ENCODE measurements around the gene PHB1. TPM values are rescaled to one million over a fixed set of nuclear protein-coding genes. Genes with fewer than 3 reads are reported as not detected.

The PHB1 gene
- total and polyA plus RNA-seq, 2 of the 8 experiments (the other 6 are each of a cell fraction or from before 2014, with no cell fraction given): 386 to 597 TPM

GRCh38 chr17:49447628-49448302 lies 33.1 kb upstream of the PHB1 start:
- FAIRE-seq (no peak), DNase-seq (ENCODE audit: low read depth in 1 of 2, low spot score in 2 of 2) (no peak)
- Histone ChIP-seq H3K23ac (ENCODE audit: insufficient read length) (no peak overlapping the region), H2BK5ac (ENCODE audit: low read depth, low read length) (no peak overlapping the region), H3K27ac (ENCODE audit: low read depth, low read length) (no peak overlapping the region), H3K79me2 (ENCODE audit: control insufficient read depth in 1 of 2, insufficient read depth in 2 of 2, low read length in 2 of 2) (no peaks in the 10 kb centered on the region), H3K36me3 (ENCODE audit: control insufficient read depth in 2 of 4, insufficient read depth in 4 of 4, low read length in 3 of 4) (no peaks in the 10 kb centered on the region), H2BK120ac (replicated peaks; ENCODE audit: low read depth, low read length) (no peak overlapping the region), H2BK12ac (ENCODE audit: low read depth, low read length) (no peak overlapping the region), H3K18ac (ENCODE audit: extremely low read depth, low read length) (no peak overlapping the region), H3K79me1 (ENCODE audit: low read depth, low read length) (no peaks in the 10 kb centered on the region), H2AFZ (ENCODE audit: low read length) (no peak overlapping the region), H3K4me2 (ENCODE audit: insufficient read depth in 1 of 2, low read depth in 2 of 2, low read length in 2 of 2) (no peak overlapping the region), H3K56ac (replicated peaks; ENCODE audit: insufficient read length, low read depth, low read length) (no peak overlapping the region), H2BK15ac (ENCODE audit: low read length) (no peak overlapping the region), H2BK20ac (ENCODE audit: low read length) (no peak overlapping the region), H4K91ac (replicated peaks; ENCODE audit: insufficient read length, low read length) (no peak overlapping the region), H4K20me1 (replicated peaks in 1 of 2; ENCODE audit: control insufficient read depth in 1 of 2, insufficient read depth in 2 of 2, low read length in 2 of 2) (no peaks in the 10 kb centered on the region), H2AK5ac (ENCODE audit: low read depth, low read length) (no peak overlapping the region), H3K4ac (replicated peaks; ENCODE audit: insufficient read length, low read depth, low read length) (no peak overlapping the region), H3K4me1 (replicated peaks in 1 of 4; ENCODE audit: control insufficient read depth in 3 of 4, insufficient read depth in 4 of 4, low read length in 3 of 4) (peaks cover 0 to 11% (median 0%) of the 10 kb centered on the region in 4 experiments; a peak in 2 of 7 replicates), H3K14ac (ENCODE audit: insufficient read length) (no peak overlapping the region), H4K8ac (ENCODE audit: extremely low read depth, insufficient read depth, low read length) (no peak overlapping the region), H4K5ac (ENCODE audit: insufficient read length, low read depth, low read length) (no peak overlapping the region), H3K27me3 (replicated peaks in 1 of 4; ENCODE audit: control insufficient read depth in 3 of 4, extremely low read depth in 1 of 4, insufficient read depth in 3 of 4, low read length in 3 of 4) (no peaks in the 10 kb centered on the region), H3K23me2 (ENCODE audit: low read depth, low read length) (0 out of 2 replicates have a peak, but pooled peaks cover 1% of the 10 kb centered on the region), H3K4me3 (ENCODE audit: extremely low read depth in 1 of 4, insufficient read depth in 2 of 4, low read depth in 3 of 4, low read length in 4 of 4) (no peak overlapping the region), H3K9me3 (ENCODE audit: insufficient read depth in 2 of 2, low read depth in 1 of 2, low read length in 1 of 2) (no peaks in the 10 kb centered on the region), H3K9ac (replicated peaks in 1 of 4; ENCODE audit: extremely low read depth in 1 of 4, low read depth in 3 of 4, low read length in 3 of 4) (no peak overlapping the region)
- ChIA-PET POLR2A (ENCODE audit: partially characterized antibody) (interaction anchor here (1.9 kb wide), 1 partner anchor 13 kb away, joined by 4 read pairs; no protein-coding TSS in a partner anchor), CTCF (ENCODE audit: partially characterized antibody) (interaction anchor here (0.7 to 3.1 kb wide), 5 partner anchors 10 to 109 kb away, joined by 3 to 16 read pairs (median 8); no protein-coding TSS in a partner anchor)
- WGBS, 2 experiments (ENCODE audit: extremely low coverage in 1 of 2, insufficient coverage in 1 of 2, insufficient read length in 1 of 2, insufficient replicate concordance in 2 of 2, low coverage in 1 of 2, low lambda C conversion rate in 2 of 2, missing lambda C conversion rate in 1 of 2): 88% methylated on average over 9 of the region's 9 CpGs; no CpG with 5 or more reads in 1 of the 2 experiments
